HepG2 (cell line): Measurements from ENCODE around the gene FUT1. TPM values are rescaled to one million over a fixed set of nuclear protein-coding genes. Genes with fewer than 3 reads are reported as not detected.

Source experiments
- ELK4 ChIP-seq: sonication (generic); formaldehyde crosslinking; IDR thresholded peaks from 2 replicates; pipeline ENCODE4 v1.9.0; 2021; ENCODE audit warnings: missing genetic modification reagents, borderline replicate concordance
- HIC2 ChIP-seq: sonication (generic); formaldehyde crosslinking; IDR thresholded peaks from 2 replicates; pipeline ENCODE4 v1.9.0; 2022; ENCODE audit warnings: low read depth, missing genetic modification reagents
- MAFG ChIP-seq: sonication (generic); formaldehyde crosslinking; IDR thresholded peaks from 2 replicates; pipeline ENCODE4 v1.5.1; 2020; ENCODE audit warnings: mild to moderate bottlenecking, missing genetic modification reagents
- NFE2 ChIP-seq: sonication (generic); formaldehyde crosslinking; IDR thresholded peaks from 2 replicates; pipeline ENCODE4 v1.4.0; 2020; ENCODE audit warnings: missing genetic modification reagents
- SALL2 ChIP-seq: sonication (generic); formaldehyde crosslinking; IDR thresholded peaks from 2 replicates; pipeline ENCODE4 v1.8.1; 2023; ENCODE audit warnings: mild to moderate bottlenecking, missing genetic modification reagents, inconsistent platforms
- SETDB1 ChIP-seq: sonication (generic); formaldehyde crosslinking; IDR thresholded peaks from 2 replicates; pipeline ENCODE4 v1.5.1; 2020; ENCODE audit warnings: missing genetic modification reagents, mild to moderate bottlenecking, borderline replicate concordance
- SNAI1 ChIP-seq: sonication (generic); formaldehyde crosslinking; IDR thresholded peaks from 2 replicates; pipeline ENCODE4 v1.5.0; 2020; ENCODE audit warnings: mild to moderate bottlenecking, missing genetic modification reagents, borderline replicate concordance
- SP5 ChIP-seq: IDR thresholded peaks from 2 replicates; pipeline ENCODE4 v1.6.1; 2016; ENCODE audit warnings: low read depth, borderline replicate concordance
- SRY ChIP-seq: sonication (generic); formaldehyde crosslinking; IDR thresholded peaks from 2 replicates; pipeline ENCODE4 v1.8.0; 2022; ENCODE audit warnings: mild to moderate bottlenecking, missing genetic modification reagents
- SYNCRIP ChIP-seq: fragments of 200-400 bp; formaldehyde crosslinking; IDR thresholded peaks from 2 replicates; pipeline ENCODE4 v1.6.1; 2018; ENCODE audit warnings: mild to moderate bottlenecking, low read depth, low read length; ENCODE audit not compliant: insufficient read depth
- THAP9 ChIP-seq: sonication (generic); formaldehyde crosslinking; IDR thresholded peaks from 2 replicates; pipeline ENCODE4; 2020; ENCODE audit warnings: missing genetic modification reagents, mild to moderate bottlenecking, borderline replicate concordance
- ZBTB20 ChIP-seq: sonication (generic); formaldehyde crosslinking; IDR thresholded peaks from 2 replicates; pipeline ENCODE4 v1.8.1; 2023; ENCODE audit warnings: missing genetic modification reagents, low read depth, mild to moderate bottlenecking, borderline replicate concordance
- ZBTB49 ChIP-seq: sonication (generic); formaldehyde crosslinking; IDR thresholded peaks from 2 replicates; pipeline ENCODE4 v1.4.0; 2020; ENCODE audit warnings: missing genetic modification reagents, borderline replicate concordance
- ZKSCAN5 ChIP-seq: sonication (generic); formaldehyde crosslinking; IDR thresholded peaks from 2 replicates; pipeline ENCODE4 v1.5.1; 2020; ENCODE audit warnings: mild to moderate bottlenecking, missing genetic modification reagents
- ZNF10 ChIP-seq: sonication (generic); formaldehyde crosslinking; IDR thresholded peaks from 2 replicates; pipeline ENCODE4 v1.4.0; 2020; ENCODE audit warnings: mild to moderate bottlenecking, low read depth, missing genetic modification reagents, borderline replicate concordance
- ZNF20 ChIP-seq: sonication (generic); formaldehyde crosslinking; IDR thresholded peaks from 2 replicates; pipeline ENCODE4 v1.4.0; 2020; ENCODE audit warnings: mild to moderate bottlenecking, moderate library complexity, missing genetic modification reagents
- ZNF230 ChIP-seq: sonication (generic); formaldehyde crosslinking; IDR thresholded peaks from 2 replicates; pipeline ENCODE4 v1.4.0; 2020; ENCODE audit warnings: mild to moderate bottlenecking, missing genetic modification reagents
- ZNF652 ChIP-seq: IDR thresholded peaks from 2 replicates; pipeline ENCODE4 v1.6.1; 2016; ENCODE audit warnings: low read depth, borderline replicate concordance
- ZNF75D ChIP-seq: sonication (generic); formaldehyde crosslinking; IDR thresholded peaks from 2 replicates; pipeline ENCODE4 v1.8.1; 2023; ENCODE audit warnings: missing genetic modification reagents, mild to moderate bottlenecking, borderline replicate concordance
- ZSCAN5A ChIP-seq: sonication (generic); formaldehyde crosslinking; IDR thresholded peaks from 2 replicates; pipeline ENCODE4 v1.8.0; 2022; ENCODE audit warnings: mild to moderate bottlenecking, missing genetic modification reagents, borderline replicate concordance
- polyA plus RNA-seq, 8 experiments: library from polyadenylated mRNA; depleted of rRNA in 3 of 8; stranded (reverse) in 7 of 8; unstranded in 1 of 8; fragments of >200 nt; fragmentation: Illumina TruSeq in 4 of 8; extraction: Trizol in 4 of 8; gene quantifications; 2 replicates each; pipeline versions ENCODE4 v1.2.1 to v1.2.3, GENCODE V29; 2011 to 2016; ENCODE audit warnings: low read depth in 4 of 8, missing spikeins in 1 of 8, mixed read lengths in 1 of 8; ENCODE audit not compliant: insufficient read depth in 1 of 8
- total RNA-seq, 5 experiments: library from RNA; depleted of rRNA; stranded (reverse); fragments of >200 nt; fragmentation: Illumina TruSeq; extraction: Trizol; gene quantifications; 2 replicates each; pipeline ENCODE4 v1.2.3, GENCODE V29; 2016; ENCODE audit warnings: low read depth in 1 of 5

The FUT1 gene
- total and polyA plus RNA-seq, 2 of the 13 experiments (the other 11 are each of a cell fraction or from before 2014, with no cell fraction given) = 0.07 to 1.1 TPM

GRCh38 chr19:48718711-48719231 is 33.7 kb downstream of the FUT1 start (continued):
- TF ChIP-seq NFE2 (CRISPR knock-in tag) = no peak
- no peak for TF ChIP-seq ZNF230 (CRISPR knock-in tag)
- TF ChIP-seq ZNF75D (CRISPR knock-in tag) = no peak
- peak; percentile 71; the same call in 1 of the 2 replicates for TF ChIP-seq ZBTB20 (CRISPR knock-in tag)
- no peak for TF ChIP-seq ZNF20 (CRISPR knock-in tag)
- peak; percentile 49; the same call in 1 of the 2 replicates for TF ChIP-seq SP5 (CRISPR knock-in tag)
- no peak for TF ChIP-seq MAFG
- TF ChIP-seq THAP9 (CRISPR knock-in tag) = no peak
- no peak for TF ChIP-seq ZBTB49 (CRISPR knock-in tag)
- TF ChIP-seq SRY (CRISPR knock-in tag) = no peak
- TF ChIP-seq ZSCAN5A (CRISPR knock-in tag) = 0 out of 2 replicates have a peak, but pooled peaks have one; percentile 18
- no peak for TF ChIP-seq SETDB1
- TF ChIP-seq ZKSCAN5 (CRISPR knock-in tag) = no peak
- no peak for TF ChIP-seq HIC2
- no peak for TF ChIP-seq SNAI1 (CRISPR knock-in tag)
- no peak for TF ChIP-seq ZNF652 (CRISPR knock-in tag)
- no peak for TF ChIP-seq ZNF10 (CRISPR knock-in tag)
- no peak for TF ChIP-seq SYNCRIP
- no peak for TF ChIP-seq ELK4 (CRISPR knock-in tag)
- TF ChIP-seq SALL2 (CRISPR knock-in tag) = 0 out of 2 replicates have a peak, but pooled peaks have one; percentile 41
